ENCODE results near the gene GUSB. TPM values are rescaled to one million over a fixed set of nuclear protein-coding genes. Genes with fewer than 3 reads are reported as not detected.

The GUSB gene
- total and polyA plus RNA-seq, 10 of the 15 experiments (the other 5 are each of a cell fraction or from before 2014, with no cell fraction given): 9.8 to 71.2 (median 45.4) TPM

DNA sequence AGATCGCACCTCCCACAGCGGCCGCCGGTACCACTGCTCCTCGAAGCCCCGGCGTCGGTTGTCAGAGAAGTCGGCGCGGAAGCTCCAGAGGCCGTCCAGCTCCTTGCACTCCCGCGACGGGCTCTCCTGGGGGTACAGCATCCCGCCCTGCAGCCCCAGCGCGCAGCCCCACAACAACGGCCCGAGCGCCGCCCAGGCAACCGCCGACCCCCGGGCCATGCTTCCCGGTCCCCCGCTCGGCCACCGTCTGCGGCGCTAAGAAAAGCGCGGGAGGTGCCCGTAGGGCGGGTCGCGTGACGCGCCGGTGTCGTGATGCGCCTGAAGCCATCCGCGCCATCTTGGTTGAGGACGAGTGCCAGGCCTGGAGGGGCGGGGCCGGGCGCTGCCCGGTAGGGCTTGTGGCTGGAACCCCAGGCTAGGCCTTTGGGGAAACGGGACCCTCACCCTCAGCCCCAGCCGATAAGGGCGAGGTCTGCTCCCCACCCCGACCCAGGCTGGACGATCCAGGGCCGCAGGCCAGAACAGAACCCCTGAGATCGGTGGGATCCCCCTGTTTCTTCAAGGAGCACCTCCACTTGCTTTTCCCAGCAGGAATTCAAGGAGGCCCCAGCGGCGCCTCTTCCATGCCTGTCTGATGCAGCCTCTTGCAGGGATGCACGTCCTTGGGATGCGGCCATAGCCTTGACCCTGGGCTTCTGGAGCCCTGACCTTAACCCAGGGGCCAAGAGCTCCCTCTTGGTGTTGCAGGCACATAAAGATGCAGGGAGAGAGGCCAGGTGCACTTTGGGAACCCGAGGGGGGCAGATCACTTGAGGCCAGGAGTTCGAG lies at the start of gene GUSB (continued):
- TF ChIP-seq NFYB (IDR thresholded peaks at IDR 0.05; ENCODE audit: insufficient read depth, low read depth, low read length): no peak
- TF ChIP-seq, protein P1, sequence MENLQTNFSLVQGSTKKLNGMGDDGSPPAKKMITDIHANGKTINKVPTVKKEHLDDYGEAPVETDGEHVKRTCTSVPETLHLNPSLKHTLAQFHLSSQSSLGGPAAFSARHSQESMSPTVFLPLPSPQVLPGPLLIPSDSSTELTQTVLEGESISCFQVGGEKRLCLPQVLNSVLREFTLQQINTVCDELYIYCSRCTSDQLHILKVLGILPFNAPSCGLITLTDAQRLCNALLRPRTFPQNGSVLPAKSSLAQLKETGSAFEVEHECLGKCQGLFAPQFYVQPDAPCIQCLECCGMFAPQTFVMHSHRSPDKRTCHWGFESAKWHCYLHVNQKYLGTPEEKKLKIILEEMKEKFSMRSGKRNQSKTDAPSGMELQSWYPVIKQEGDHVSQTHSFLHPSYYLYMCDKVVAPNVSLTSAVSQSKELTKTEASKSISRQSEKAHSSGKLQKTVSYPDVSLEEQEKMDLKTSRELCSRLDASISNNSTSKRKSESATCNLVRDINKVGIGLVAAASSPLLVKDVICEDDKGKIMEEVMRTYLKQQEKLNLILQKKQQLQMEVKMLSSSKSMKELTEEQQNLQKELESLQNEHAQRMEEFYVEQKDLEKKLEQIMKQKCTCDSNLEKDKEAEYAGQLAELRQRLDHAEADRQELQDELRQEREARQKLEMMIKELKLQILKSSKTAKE (IDR thresholded peaks at IDR 0.05; ENCODE audit: low read depth, poor library complexity, severe bottlenecking): no peak
- TF ChIP-seq SRF (IDR thresholded peaks at IDR 0.05; ENCODE audit: low read depth in 2 of 2, low read length in 2 of 2): 0 out of 4 replicates have a peak, but pooled peaks of 1 of the 2 experiments have one; percentile 35
- no peak for TF ChIP-seq NR2C2 (IDR thresholded peaks at IDR 0.05; ENCODE audit: borderline replicate concordance, control insufficient read depth, insufficient read length, low read depth)
- TF ChIP-seq RUNX3 (IDR thresholded peaks at IDR 0.05; ENCODE audit: low read length): no peak; the same call in 1 of the 2 replicates
- TF ChIP-seq IKZF2 (IDR thresholded peaks at IDR 0.05): peak; percentile 62 to 79
- no peak; the same call in 1 of the 2 replicates for TF ChIP-seq SMC3 (IDR thresholded peaks at IDR 0.05; ENCODE audit: borderline replicate concordance, low read length)
- TF ChIP-seq MYB (IDR thresholded peaks at IDR 0.05; ENCODE audit: borderline replicate concordance, low read depth, low read length): no peak
- TF ChIP-seq SIX5 (IDR thresholded peaks at IDR 0.05; ENCODE audit: low read depth, low read length, severe bottlenecking): peak; percentile 94
- TF ChIP-seq CEBPB (IDR thresholded peaks at IDR 0.05; ENCODE audit: borderline replicate concordance in 1 of 2, low read depth in 2 of 2, low read length in 2 of 2): no peak
- TF ChIP-seq RBBP5 (conservative IDR thresholded peaks at IDR 0.05): no peak
- TF ChIP-seq, protein P2, sequence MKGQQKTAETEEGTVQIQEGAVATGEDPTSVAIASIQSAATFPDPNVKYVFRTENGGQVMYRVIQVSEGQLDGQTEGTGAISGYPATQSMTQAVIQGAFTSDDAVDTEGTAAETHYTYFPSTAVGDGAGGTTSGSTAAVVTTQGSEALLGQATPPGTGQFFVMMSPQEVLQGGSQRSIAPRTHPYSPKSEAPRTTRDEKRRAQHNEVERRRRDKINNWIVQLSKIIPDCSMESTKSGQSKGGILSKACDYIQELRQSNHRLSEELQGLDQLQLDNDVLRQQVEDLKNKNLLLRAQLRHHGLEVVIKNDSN (IDR thresholded peaks at IDR 0.05; ENCODE audit: borderline replicate concordance, extremely low read length, insufficient read depth, low read depth, low read length): peak; percentile 87
- TF ChIP-seq NR2F1 (conservative IDR thresholded peaks at IDR 0.05): peak; percentile 89; the same call in 1 of the 2 replicates
- peak; percentile 89 for TF ChIP-seq SIN3A (IDR thresholded peaks at IDR 0.05; ENCODE audit: low read depth, low read length)
- TF ChIP-seq BHLHE40 (IDR thresholded peaks at IDR 0.05; ENCODE audit: borderline replicate concordance in 1 of 2, low read depth in 2 of 2, low read length in 1 of 2): peak; percentile 84 to 96; a peak in 3 of 4 replicates
- TF ChIP-seq, protein P3, sequence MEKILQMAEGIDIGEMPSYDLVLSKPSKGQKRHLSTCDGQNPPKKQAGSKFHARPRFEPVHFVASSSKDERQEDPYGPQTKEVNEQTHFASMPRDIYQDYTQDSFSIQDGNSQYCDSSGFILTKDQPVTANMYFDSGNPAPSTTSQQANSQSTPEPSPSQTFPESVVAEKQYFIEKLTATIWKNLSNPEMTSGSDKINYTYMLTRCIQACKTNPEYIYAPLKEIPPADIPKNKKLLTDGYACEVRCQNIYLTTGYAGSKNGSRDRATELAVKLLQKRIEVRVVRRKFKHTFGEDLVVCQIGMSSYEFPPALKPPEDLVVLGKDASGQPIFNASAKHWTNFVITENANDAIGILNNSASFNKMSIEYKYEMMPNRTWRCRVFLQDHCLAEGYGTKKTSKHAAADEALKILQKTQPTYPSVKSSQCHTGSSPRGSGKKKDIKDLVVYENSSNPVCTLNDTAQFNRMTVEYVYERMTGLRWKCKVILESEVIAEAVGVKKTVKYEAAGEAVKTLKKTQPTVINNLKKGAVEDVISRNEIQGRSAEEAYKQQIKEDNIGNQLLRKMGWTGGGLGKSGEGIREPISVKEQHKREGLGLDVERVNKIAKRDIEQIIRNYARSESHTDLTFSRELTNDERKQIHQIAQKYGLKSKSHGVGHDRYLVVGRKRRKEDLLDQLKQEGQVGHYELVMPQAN (conservative IDR thresholded peaks at IDR 0.05): peak; percentile 95
- TF ChIP-seq, protein P4, sequence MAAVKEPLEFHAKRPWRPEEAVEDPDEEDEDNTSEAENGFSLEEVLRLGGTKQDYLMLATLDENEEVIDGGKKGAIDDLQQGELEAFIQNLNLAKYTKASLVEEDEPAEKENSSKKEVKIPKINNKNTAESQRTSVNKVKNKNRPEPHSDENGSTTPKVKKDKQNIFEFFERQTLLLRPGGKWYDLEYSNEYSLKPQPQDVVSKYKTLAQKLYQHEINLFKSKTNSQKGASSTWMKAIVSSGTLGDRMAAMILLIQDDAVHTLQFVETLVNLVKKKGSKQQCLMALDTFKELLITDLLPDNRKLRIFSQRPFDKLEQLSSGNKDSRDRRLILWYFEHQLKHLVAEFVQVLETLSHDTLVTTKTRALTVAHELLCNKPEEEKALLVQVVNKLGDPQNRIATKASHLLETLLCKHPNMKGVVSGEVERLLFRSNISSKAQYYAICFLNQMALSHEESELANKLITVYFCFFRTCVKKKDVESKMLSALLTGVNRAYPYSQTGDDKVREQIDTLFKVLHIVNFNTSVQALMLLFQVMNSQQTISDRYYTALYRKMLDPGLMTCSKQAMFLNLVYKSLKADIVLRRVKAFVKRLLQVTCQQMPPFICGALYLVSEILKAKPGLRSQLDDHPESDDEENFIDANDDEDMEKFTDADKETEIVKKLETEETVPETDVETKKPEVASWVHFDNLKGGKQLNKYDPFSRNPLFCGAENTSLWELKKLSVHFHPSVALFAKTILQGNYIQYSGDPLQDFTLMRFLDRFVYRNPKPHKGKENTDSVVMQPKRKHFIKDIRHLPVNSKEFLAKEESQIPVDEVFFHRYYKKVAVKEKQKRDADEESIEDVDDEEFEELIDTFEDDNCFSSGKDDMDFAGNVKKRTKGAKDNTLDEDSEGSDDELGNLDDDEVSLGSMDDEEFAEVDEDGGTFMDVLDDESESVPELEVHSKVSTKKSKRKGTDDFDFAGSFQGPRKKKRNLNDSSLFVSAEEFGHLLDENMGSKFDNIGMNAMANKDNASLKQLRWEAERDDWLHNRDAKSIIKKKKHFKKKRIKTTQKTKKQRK (IDR thresholded peaks at IDR 0.05; ENCODE audit: low read depth, low read length): no peak
- TF ChIP-seq FOXM1 (IDR thresholded peaks at IDR 0.05; ENCODE audit: low read depth, low read length): no peak
- no peak for TF ChIP-seq ZSCAN29 (IDR thresholded peaks at IDR 0.05)

Measured in GM12878 (cell line).